Trophoblast cell (in vitro differentiated cells and primary cell): Measurements from ENCODE around the gene KBTBD4.

ENCODE experiments used
- DNase-seq, 2 donors: peaks; one replicate each; pipeline ENCODE4 v3.0.0-alpha.2; 2016
- H2AFZ ChIP-seq: 2 replicates; pipeline ENCODE4 v1.6.1; 2013; ENCODE audit warnings: low read length, moderate library complexity, mild to moderate bottlenecking; ENCODE audit not compliant: insufficient read depth, poor library complexity
- H2AK5ac ChIP-seq: 2 replicates; pipeline ENCODE4 v1.6.1; 2013; ENCODE audit warnings: mild to moderate bottlenecking, low read length
- H2BK120ac ChIP-seq: 2 replicates; pipeline ENCODE4 v1.6.1; 2013; ENCODE audit warnings: low read length, mild to moderate bottlenecking, moderate library complexity; ENCODE audit not compliant: insufficient read depth, poor library complexity
- H2BK12ac ChIP-seq: 2 replicates; pipeline ENCODE4 v1.6.1; 2013; ENCODE audit warnings: mild to moderate bottlenecking, low read length, moderate library complexity
- H2BK5ac ChIP-seq: 2 replicates; pipeline ENCODE4 v1.6.1; 2013; ENCODE audit warnings: low read length, low read depth, moderate library complexity, mild to moderate bottlenecking; ENCODE audit not compliant: poor library complexity
- H3K14ac ChIP-seq: 2 replicates; pipeline ENCODE4 v1.6.1; 2013; ENCODE audit warnings: mild to moderate bottlenecking, low read length
- H3K18ac ChIP-seq: 2 replicates; pipeline ENCODE4 v1.6.1; 2013; ENCODE audit warnings: mild to moderate bottlenecking, low read length
- H3K23ac ChIP-seq: 2 replicates; pipeline ENCODE4 v1.6.1; 2013; ENCODE audit warnings: low read length
- H3K27ac ChIP-seq: 2 replicates; pipeline ENCODE4 v1.5.1; 2013; ENCODE audit warnings: low read depth, mild to moderate bottlenecking, inconsistent platforms, low read length, moderate library complexity
- H3K27me3 ChIP-seq: 2 replicates; pipeline ENCODE4 v1.6.1; 2013; ENCODE audit warnings: inconsistent platforms, mild to moderate bottlenecking, low read length, moderate library complexity; ENCODE audit not compliant: insufficient read depth
- H3K36me3 ChIP-seq, 2 experiments: 1 replicate in 1 of 2; 2 replicates in 1 of 2; pipeline ENCODE4 v1.6.1; 2013; ENCODE audit warnings: low read length in 2 of 2, mild to moderate bottlenecking in 2 of 2, moderate library complexity in 1 of 2; ENCODE audit not compliant: insufficient read depth in 2 of 2, control insufficient read depth in 1 of 2
- H3K4ac ChIP-seq: 2 replicates; pipeline ENCODE4 v1.6.1; 2013; ENCODE audit warnings: low read depth, mild to moderate bottlenecking, low read length, moderate library complexity
- H3K4me1 ChIP-seq, 2 experiments: 1 replicate in 1 of 2; 2 replicates in 1 of 2; pipeline ENCODE4 v1.6.1; 2013; ENCODE audit warnings: low read length in 2 of 2, mild to moderate bottlenecking in 2 of 2, moderate library complexity in 1 of 2; ENCODE audit not compliant: insufficient read depth in 2 of 2, control insufficient read depth in 1 of 2
- H3K4me2 ChIP-seq: 2 replicates; pipeline ENCODE4 v1.6.1; 2013; ENCODE audit warnings: inconsistent platforms, mild to moderate bottlenecking, low read length, moderate library complexity
- H3K4me3 ChIP-seq: 2 replicates; pipeline ENCODE4 v1.5.1; 2013; ENCODE audit warnings: mild to moderate bottlenecking, low read depth, low read length, inconsistent platforms
- H3K79me1 ChIP-seq: one replicate; pipeline ENCODE4 v1.6.1; 2013; ENCODE audit warnings: low read length
- H3K79me2 ChIP-seq: 2 replicates; pipeline ENCODE4 v1.6.1; 2013; ENCODE audit warnings: low read length, mild to moderate bottlenecking; ENCODE audit not compliant: control insufficient read depth, insufficient read depth, poor library complexity
- H3K9ac ChIP-seq: 2 replicates; pipeline ENCODE4 v1.6.1; 2013; ENCODE audit warnings: mild to moderate bottlenecking, low read length
- H3K9me3 ChIP-seq: 2 replicates; pipeline ENCODE4 v1.6.1; 2013; ENCODE audit warnings: low read depth, mild to moderate bottlenecking, control low read depth, inconsistent platforms, low read length; ENCODE audit not compliant: insufficient read depth
- H4K12ac ChIP-seq: 2 replicates; pipeline ENCODE4 v1.6.1; 2013; ENCODE audit warnings: low read depth, mild to moderate bottlenecking, low read length, moderate library complexity
- H4K8ac ChIP-seq: 2 replicates; pipeline ENCODE4 v1.6.1; 2013; ENCODE audit warnings: low read depth, mild to moderate bottlenecking, low read length, moderate library complexity
- H4K91ac ChIP-seq: one replicate; pipeline ENCODE4 v1.6.1; 2013; ENCODE audit warnings: low read depth, mild to moderate bottlenecking, low read length, moderate library complexity
- WGBS: extraction: QIAGEN DNeasy Blood & Tissue Kit; methylation state at CpG from one replicate; pipeline ENCODE4 v1.1.7; 2013; ENCODE audit warnings: missing lambda C conversion rate; ENCODE audit not compliant: insufficient read length, insufficient coverage; ENCODE audit errors: extremely low coverage; 5-methylcytosine and 5-hydroxymethylcytosine counted together

Gene KBTBD4

DNA sequence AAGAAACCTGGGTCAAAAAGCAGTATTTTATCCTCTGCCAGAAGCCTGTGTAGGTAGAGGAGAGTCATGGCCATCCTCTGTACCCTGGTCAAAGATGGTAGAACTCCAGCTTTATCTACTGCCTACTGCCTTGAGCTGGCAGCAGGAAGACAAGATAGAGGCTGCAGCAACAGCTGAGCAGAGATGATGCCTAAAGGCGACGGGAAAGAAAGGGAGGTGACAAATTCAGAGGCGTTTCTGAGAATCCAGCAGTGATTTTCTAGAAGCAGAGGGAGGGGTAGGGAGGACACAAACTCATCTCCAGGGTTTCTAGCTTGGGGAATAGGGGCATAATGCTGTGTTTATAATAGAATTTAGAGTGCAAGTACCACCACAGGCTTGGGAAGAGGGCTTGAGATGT is 30.9 kb upstream of the KBTBD4 start:
- Histone ChIP-seq H3K36me3 (peaks cover 1 to 2% of the 10 kb centered on the region in 2 experiments), H2BK5ac (no peak overlapping the region), H2AK5ac (no peak overlapping the region), H3K14ac (no peak overlapping the region), H3K4me1 (peaks cover 3 to 11% of the 10 kb centered on the region in 2 experiments), H3K23ac (no peak overlapping the region), H3K79me2 (no peaks in the 10 kb centered on the region), H3K4ac (no peak overlapping the region), H3K79me1 (no peaks in the 10 kb centered on the region), H2AFZ (no peak overlapping the region), H3K27ac (no peak overlapping the region), H3K18ac (no peak overlapping the region), H4K8ac (no peak overlapping the region), H3K9ac (no peak overlapping the region), H3K9me3 (no peaks in the 10 kb centered on the region), H4K91ac (no peak overlapping the region), H3K4me3 (no peak overlapping the region), H2BK12ac (no peak overlapping the region), H2BK120ac (no peak overlapping the region), H4K12ac (no peak overlapping the region), H3K27me3 (no peaks in the 10 kb centered on the region), H3K4me2 (no peak overlapping the region)
- WGBS = no CpG with 5 or more reads among the region's 3 CpGs
- no peak for DNase-seq

DNA sequence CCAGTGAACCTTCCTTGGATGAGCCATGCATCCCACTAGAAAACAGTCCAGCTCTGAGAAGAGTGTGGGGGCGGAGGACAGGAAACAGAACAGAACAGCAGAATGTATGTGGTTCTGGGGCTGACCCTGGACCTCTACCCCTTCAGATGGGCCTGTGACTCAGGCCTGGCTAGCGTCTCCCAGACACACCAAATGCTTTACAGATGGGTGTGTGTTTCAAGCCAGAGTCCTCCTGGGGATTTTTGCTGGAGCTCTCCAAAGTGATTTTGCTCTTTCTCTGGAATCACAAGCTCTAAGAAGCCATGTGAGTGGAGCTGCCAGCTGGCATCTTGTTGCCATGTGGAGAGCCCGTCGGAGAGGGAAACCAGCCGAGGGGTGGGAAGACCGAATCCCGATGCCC is 28.6 kb upstream of the KBTBD4 start:
- no peak overlapping the region for H3K4me3 ChIP-seq
- H3K14ac ChIP-seq = no peak overlapping the region
- no peak overlapping the region for H3K4me2 ChIP-seq
- no peaks in the 10 kb centered on the region for H3K27me3 ChIP-seq
- H3K18ac ChIP-seq = no peak overlapping the region
- H3K9me3 ChIP-seq = no peaks in the 10 kb centered on the region
- no peak overlapping the region for H4K91ac ChIP-seq
- H3K4me1 ChIP-seq = peaks cover 3 to 11% of the 10 kb centered on the region in 2 experiments
- H2BK12ac ChIP-seq = no peak overlapping the region
- no peak overlapping the region for H2BK120ac ChIP-seq
- H3K36me3 ChIP-seq = peaks cover 0 to 2% of the 10 kb centered on the region in 2 experiments
- no peak overlapping the region for H2BK5ac ChIP-seq
- no peak overlapping the region for H3K4ac ChIP-seq
- no peak overlapping the region for H4K12ac ChIP-seq
- no CpG with 5 or more reads among the region's 7 CpGs for WGBS
- H3K9ac ChIP-seq = no peak overlapping the region
- no peak overlapping the region for H2AK5ac ChIP-seq
- DNase-seq = no peak
- H3K27ac ChIP-seq = no peak overlapping the region
- H4K8ac ChIP-seq = no peak overlapping the region
- no peak overlapping the region for H3K23ac ChIP-seq
- no peak overlapping the region for H2AFZ ChIP-seq
- no peaks in the 10 kb centered on the region for H3K79me1 ChIP-seq
- no peaks in the 10 kb centered on the region for H3K79me2 ChIP-seq

DNA sequence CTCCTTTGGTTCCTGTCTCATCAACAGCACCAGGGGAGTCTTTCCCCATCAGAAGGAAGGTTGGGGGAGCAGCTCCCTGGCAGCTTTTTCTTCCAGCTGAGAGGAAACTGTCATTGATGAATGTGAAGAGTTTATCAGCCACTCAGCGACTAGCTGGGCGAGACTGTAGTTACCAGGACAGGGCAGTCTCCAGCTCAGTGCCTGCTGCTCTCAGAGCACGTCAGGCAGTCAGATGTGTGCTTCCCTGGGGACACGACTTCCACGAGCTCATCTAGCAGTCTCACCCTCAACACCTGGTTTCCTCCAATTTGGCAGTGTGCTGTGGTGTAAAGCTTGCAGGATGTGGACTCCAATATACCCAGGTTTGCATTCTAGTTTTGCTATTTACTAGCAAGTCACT is 28.0 kb upstream of the KBTBD4 start:
- no peak for DNase-seq
- no CpG with 5 or more reads among the region's 5 CpGs for WGBS
- Histone ChIP-seq H3K4me2 (no peak overlapping the region), H2BK5ac (no peak overlapping the region), H3K79me2 (no peaks in the 10 kb centered on the region), H4K12ac (no peak overlapping the region), H2AFZ (no peak overlapping the region), H3K27ac (peak overlapping the region; percentile 46), H3K4me1 (peaks cover 3 to 11% of the 10 kb centered on the region in 2 experiments), H3K14ac (no peak overlapping the region), H3K9ac (no peak overlapping the region), H3K27me3 (no peaks in the 10 kb centered on the region), H3K79me1 (no peaks in the 10 kb centered on the region), H3K4me3 (no peak overlapping the region), H2AK5ac (no peak overlapping the region), H3K18ac (no peak overlapping the region), H3K36me3 (peaks cover 0 to 2% of the 10 kb centered on the region in 2 experiments), H4K8ac (no peak overlapping the region), H4K91ac (no peak overlapping the region), H3K23ac (no peak overlapping the region), H2BK120ac (no peak overlapping the region), H3K9me3 (no peaks in the 10 kb centered on the region), H2BK12ac (no peak overlapping the region), H3K4ac (no peak overlapping the region)

DNA sequence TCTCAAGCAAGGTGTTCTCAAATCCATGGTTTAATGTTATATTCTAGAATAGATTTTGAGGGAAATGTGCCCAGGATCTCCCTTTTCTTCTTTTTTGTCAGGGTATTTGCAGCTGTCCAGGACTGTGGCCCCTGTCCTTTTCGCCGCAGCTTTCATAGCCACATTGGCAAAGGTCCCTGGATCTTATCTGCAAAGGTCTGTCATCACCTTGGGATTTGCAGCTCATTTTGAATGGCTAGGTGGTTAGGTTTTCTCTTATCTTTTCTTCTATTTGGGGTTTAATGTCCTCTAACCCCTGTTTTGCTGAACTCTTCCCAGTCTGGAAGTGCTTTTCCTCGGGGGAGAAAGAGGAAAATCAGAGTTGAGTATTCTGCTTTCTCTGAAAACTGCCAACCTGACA is 27.2 kb upstream of the KBTBD4 start:
- Histone ChIP-seq H3K27ac (no peak overlapping the region), H3K4me3 (no peak overlapping the region), H3K36me3 (no peaks in the 10 kb centered on the region), H3K9ac (no peak overlapping the region), H3K79me2 (no peaks in the 10 kb centered on the region), H2AFZ (no peak overlapping the region), H3K4me1 (peaks cover 3 to 11% of the 10 kb centered on the region in 2 experiments), H3K23ac (no peak overlapping the region), H4K12ac (no peak overlapping the region), H3K18ac (no peak overlapping the region), H2BK5ac (no peak overlapping the region), H3K79me1 (no peaks in the 10 kb centered on the region), H2AK5ac (no peak overlapping the region), H3K27me3 (no peaks in the 10 kb centered on the region), H3K14ac (no peak overlapping the region), H2BK12ac (no peak overlapping the region), H2BK120ac (no peak overlapping the region), H3K9me3 (no peaks in the 10 kb centered on the region), H3K4ac (no peak overlapping the region), H4K91ac (no peak overlapping the region), H4K8ac (no peak overlapping the region), H3K4me2 (no peak overlapping the region)
- DNase-seq = no peak
- WGBS = no CpG with 5 or more reads among the region's 3 CpGs
